Transverse colon (tissue), 3 donors: ENCODE data around the gene DNAAF8.

Experiments used
- POLR2A ChIP-seq: fragments of 450-650 bp; IDR thresholded peaks from one replicate; pipeline ENCODE4 v1.6.1; 2016; ENCODE audit warnings: antibody characterized with exemption, mild to moderate bottlenecking, moderate library complexity
- TF ChIP-seq, protein P1 (sequence below), 5 experiments: fragments of 200-600 bp in 3 of 5; fragments of 450-650 bp in 2 of 5; sonication (generic) in 3 of 5; IDR thresholded peaks; 1 replicate in 2 of 5; 2 replicates in 3 of 5; pipeline ENCODE4 v1.5.1; 2016 to 2017; ENCODE audit warnings: antibody characterized with exemption in 5 of 5, inconsistent platforms in 3 of 5, mild to moderate bottlenecking in 2 of 5, moderate library complexity in 1 of 5

DNA sequence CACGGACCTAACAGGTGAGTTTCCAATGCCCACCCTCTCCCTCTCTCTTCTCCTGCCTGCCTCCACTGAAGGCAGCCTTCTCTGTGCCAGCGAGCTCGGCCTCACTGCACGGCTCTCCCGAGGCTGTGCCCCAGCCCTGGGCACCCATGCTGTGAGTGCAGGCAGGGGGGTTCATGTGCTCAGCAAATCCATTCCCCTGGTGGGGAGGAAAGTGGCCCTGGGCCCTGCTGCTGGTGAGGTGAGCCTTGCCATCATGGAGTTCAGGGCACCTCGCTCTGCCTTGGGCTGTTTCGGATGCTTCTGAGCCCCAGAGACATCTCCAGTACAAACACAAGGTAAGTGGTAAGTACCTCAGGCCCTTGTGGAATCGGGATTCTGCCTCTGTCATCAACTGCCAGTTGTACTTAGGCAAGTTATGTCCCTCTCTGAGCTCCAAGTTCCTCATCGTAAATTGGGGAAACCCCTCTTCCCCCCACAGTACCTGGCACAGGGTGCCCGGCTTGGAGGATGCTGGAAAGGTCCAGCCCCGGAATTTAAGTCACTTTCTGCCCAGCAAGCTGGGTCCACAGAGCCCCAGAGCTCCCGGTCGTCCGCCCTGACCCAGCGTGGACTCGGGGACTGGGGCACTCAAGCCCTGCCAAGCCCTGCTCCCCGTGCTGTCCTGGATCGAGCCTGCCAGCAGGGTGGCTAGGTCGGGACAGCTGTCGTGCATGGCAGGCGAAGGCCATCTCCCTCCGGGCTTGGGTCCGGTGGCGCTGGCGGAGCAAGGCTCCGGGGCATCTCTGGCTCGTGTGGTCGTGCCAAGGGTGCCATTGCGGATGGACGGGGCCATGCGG is 41.7 kb upstream of the DNAAF8 start:
- TF ChIP-seq, protein P1, sequence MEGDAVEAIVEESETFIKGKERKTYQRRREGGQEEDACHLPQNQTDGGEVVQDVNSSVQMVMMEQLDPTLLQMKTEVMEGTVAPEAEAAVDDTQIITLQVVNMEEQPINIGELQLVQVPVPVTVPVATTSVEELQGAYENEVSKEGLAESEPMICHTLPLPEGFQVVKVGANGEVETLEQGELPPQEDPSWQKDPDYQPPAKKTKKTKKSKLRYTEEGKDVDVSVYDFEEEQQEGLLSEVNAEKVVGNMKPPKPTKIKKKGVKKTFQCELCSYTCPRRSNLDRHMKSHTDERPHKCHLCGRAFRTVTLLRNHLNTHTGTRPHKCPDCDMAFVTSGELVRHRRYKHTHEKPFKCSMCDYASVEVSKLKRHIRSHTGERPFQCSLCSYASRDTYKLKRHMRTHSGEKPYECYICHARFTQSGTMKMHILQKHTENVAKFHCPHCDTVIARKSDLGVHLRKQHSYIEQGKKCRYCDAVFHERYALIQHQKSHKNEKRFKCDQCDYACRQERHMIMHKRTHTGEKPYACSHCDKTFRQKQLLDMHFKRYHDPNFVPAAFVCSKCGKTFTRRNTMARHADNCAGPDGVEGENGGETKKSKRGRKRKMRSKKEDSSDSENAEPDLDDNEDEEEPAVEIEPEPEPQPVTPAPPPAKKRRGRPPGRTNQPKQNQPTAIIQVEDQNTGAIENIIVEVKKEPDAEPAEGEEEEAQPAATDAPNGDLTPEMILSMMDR (IDR thresholded peaks at IDR 0.05), result no peak
- no peak for TF ChIP-seq POLR2A
